ENCODE measurements around the gene INPP5F. TPM values are rescaled to one million over a fixed set of nuclear protein-coding genes. Genes with fewer than 3 reads are reported as not detected.

Gene INPP5F
- polyA plus RNA-seq, 1 donor (not counting 4 experiments of a cell fraction or from before 2014, with no cell fraction given): 21.1 TPM

DNA sequence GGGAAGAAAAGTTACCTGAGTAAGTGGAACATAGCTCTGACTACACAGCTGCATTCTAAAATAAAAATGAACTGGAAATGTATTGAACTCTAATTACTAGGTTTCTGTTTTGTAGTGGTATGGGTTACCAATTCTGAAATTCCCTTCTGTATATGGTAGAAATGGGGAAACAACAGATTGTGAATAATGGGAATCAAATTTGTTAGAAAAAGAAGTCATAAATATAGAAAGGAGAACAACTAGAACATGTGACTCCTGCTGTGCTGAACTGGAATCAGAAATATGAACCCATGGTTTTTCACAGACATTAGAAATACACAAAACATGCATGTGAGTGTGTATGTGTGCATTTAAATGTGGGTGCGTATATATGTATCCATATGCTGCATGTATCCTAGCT, 119.8 kb downstream of the INPP5F start:
- Histone ChIP-seq H3K27me3 (ENCODE audit: control insufficient read depth, extremely low read depth, insufficient read depth, low read length) (no peaks in the 10 kb centered on the region), H3K4me3 (ENCODE audit: control insufficient read depth in 2 of 3, extremely low read depth in 1 of 3, insufficient read depth in 2 of 3, low read depth in 1 of 3, low read length in 3 of 3) (no peak overlapping the region), H3K9me3 (ENCODE audit: control insufficient read depth, low read depth, low read length) (no peaks in the 10 kb centered on the region), H3K79me2 (ENCODE audit: control insufficient read depth, insufficient read depth, low read length) (peaks cover 2% of the 10 kb centered on the region), H3K27ac (ENCODE audit: control insufficient read depth, insufficient read depth, low read length) (no peak overlapping the region), H3K36me3 (ENCODE audit: control insufficient read depth in 2 of 2, extremely low read depth in 1 of 2, insufficient read depth in 2 of 2, low read length in 2 of 2) (peaks cover 16 to 27% of the 10 kb centered on the region in 2 experiments), H2AFZ (ENCODE audit: control insufficient read depth, low read length) (no peak overlapping the region), H3K4me2 (ENCODE audit: control insufficient read depth, extremely low read depth, insufficient read depth, low read depth, low read length) (no peak overlapping the region), H4K20me1 (ENCODE audit: control insufficient read depth, extremely low read depth, insufficient read depth, low read length) (no peaks in the 10 kb centered on the region), H3K9me1 (ENCODE audit: control insufficient read depth, extremely low read depth, insufficient read depth, low read length) (no peaks in the 10 kb centered on the region), H3K4me1 (ENCODE audit: control insufficient read depth, extremely low read depth, insufficient read depth, low read length) (peaks cover 14% of the 10 kb centered on the region), H3K9ac (ENCODE audit: control insufficient read depth, extremely low read depth, insufficient read depth, low read length) (no peak overlapping the region)
- no peak for FAIRE-seq
- no peak for DNase-seq (ENCODE audit: low read depth, low spot score)
- TF ChIP-seq EZH2 (IDR thresholded peaks at IDR 0.05; ENCODE audit: low read length) (no peak), CTCF (optimal IDR thresholded peaks at IDR 0.05 in 1 of 3, IDR thresholded peaks at IDR 0.05 in 1 of 3, conservative IDR thresholded peaks at IDR 0.05 in 1 of 3; ENCODE audit: extremely low read depth in 1 of 3, insufficient read depth in 2 of 3, low read length in 3 of 3) (no peak)
- dilution Hi-C loops (cut with MboI; ENCODE audit: extremely low pct_ligation_motif_present, low sequenced_read_pairs): no loop called here

DNA sequence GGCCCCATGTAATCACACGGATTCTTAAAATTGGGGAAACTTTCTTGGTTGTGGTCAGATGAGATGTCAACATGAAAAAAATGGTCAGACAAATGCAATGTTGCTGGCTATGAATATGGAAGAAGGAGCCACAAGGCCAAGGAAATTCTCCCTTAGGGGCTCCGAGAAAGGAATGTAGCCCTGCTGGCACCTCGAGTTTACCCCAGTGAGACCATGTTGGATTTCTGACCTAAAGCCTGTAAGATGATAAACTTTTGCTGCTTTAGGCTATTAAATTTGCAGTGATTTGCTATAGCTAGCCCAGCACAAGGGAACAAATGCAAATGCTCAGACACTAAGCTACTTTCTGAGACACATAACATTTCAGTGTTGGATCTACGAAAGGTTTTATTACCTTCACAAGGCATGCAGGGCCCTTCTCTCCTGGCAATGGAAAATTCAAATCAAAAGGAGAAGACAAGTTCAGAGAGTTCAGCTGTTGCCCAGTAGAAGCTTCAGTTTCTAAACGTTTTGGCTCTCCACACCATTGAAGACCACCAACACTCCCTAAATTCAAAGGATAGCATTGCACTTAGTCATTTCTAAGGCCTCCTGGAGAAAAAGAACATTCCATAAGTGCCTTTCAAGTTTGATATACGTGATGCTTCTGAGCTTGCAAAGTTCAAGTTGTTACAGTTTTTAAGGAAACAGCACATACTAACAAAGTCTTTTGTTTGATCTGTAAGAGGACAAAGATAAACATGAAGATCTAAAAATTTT, 123.4 kb downstream of the INPP5F start:
- H3K4me3 ChIP-seq (ENCODE audit: control insufficient read depth in 2 of 3, extremely low read depth in 1 of 3, insufficient read depth in 2 of 3, low read depth in 1 of 3, low read length in 3 of 3): no peak overlapping the region
- dilution Hi-C loops (cut with MboI; ENCODE audit: extremely low pct_ligation_motif_present, low sequenced_read_pairs): no loop called here
- no peak for TF ChIP-seq EZH2 (IDR thresholded peaks at IDR 0.05; ENCODE audit: low read length)
- TF ChIP-seq CTCF (optimal IDR thresholded peaks at IDR 0.05 in 1 of 3, IDR thresholded peaks at IDR 0.05 in 1 of 3, conservative IDR thresholded peaks at IDR 0.05 in 1 of 3; ENCODE audit: extremely low read depth in 1 of 3, insufficient read depth in 2 of 3, low read length in 3 of 3): no peak
- H3K36me3 ChIP-seq (ENCODE audit: control insufficient read depth in 2 of 2, extremely low read depth in 1 of 2, insufficient read depth in 2 of 2, low read length in 2 of 2): peaks cover 7 to 22% of the 10 kb centered on the region in 2 experiments
- no peaks in the 10 kb centered on the region for H3K9me1 ChIP-seq (ENCODE audit: control insufficient read depth, extremely low read depth, insufficient read depth, low read length)
- no peak overlapping the region for H2AFZ ChIP-seq (ENCODE audit: control insufficient read depth, low read length)
- H3K4me2 ChIP-seq (ENCODE audit: control insufficient read depth, extremely low read depth, insufficient read depth, low read depth, low read length): no peak overlapping the region
- H3K4me1 ChIP-seq (ENCODE audit: control insufficient read depth, extremely low read depth, insufficient read depth, low read length): peaks cover 14% of the 10 kb centered on the region
- peaks cover 4% of the 10 kb centered on the region for H3K79me2 ChIP-seq (ENCODE audit: control insufficient read depth, insufficient read depth, low read length)
- peaks cover 3% of the 10 kb centered on the region for H4K20me1 ChIP-seq (ENCODE audit: control insufficient read depth, extremely low read depth, insufficient read depth, low read length)
- no peak overlapping the region for H3K9ac ChIP-seq (ENCODE audit: control insufficient read depth, extremely low read depth, insufficient read depth, low read length)
- FAIRE-seq: peak; percentile 76
- H3K9me3 ChIP-seq (ENCODE audit: control insufficient read depth, low read depth, low read length): no peaks in the 10 kb centered on the region
- H3K27ac ChIP-seq (ENCODE audit: control insufficient read depth, insufficient read depth, low read length): peak overlapping the region; percentile 29
- DNase-seq (ENCODE audit: low read depth, low spot score): no peak
- H3K27me3 ChIP-seq (ENCODE audit: control insufficient read depth, extremely low read depth, insufficient read depth, low read length): no peaks in the 10 kb centered on the region
